Stimulated activated CD8-positive, alpha-beta memory T cell treated with anti-CD3 and anti-CD28 coated beads, Interleukin-15, amount 100 ng/mL, for 24 hours (primary cell): ENCODE data around the gene DDX42.
"Not testable (repeated sequence)": the region's sequence is repeated elsewhere in the genome, so short reads cannot be mapped to it uniquely, and the experiment has no call there.

Source experiments
- DNase-seq: peaks from one replicate; pipeline ENCODE4 v3.0.0-alpha.2; 2020; ENCODE audit warnings: low read depth

Gene DDX42

DNA sequence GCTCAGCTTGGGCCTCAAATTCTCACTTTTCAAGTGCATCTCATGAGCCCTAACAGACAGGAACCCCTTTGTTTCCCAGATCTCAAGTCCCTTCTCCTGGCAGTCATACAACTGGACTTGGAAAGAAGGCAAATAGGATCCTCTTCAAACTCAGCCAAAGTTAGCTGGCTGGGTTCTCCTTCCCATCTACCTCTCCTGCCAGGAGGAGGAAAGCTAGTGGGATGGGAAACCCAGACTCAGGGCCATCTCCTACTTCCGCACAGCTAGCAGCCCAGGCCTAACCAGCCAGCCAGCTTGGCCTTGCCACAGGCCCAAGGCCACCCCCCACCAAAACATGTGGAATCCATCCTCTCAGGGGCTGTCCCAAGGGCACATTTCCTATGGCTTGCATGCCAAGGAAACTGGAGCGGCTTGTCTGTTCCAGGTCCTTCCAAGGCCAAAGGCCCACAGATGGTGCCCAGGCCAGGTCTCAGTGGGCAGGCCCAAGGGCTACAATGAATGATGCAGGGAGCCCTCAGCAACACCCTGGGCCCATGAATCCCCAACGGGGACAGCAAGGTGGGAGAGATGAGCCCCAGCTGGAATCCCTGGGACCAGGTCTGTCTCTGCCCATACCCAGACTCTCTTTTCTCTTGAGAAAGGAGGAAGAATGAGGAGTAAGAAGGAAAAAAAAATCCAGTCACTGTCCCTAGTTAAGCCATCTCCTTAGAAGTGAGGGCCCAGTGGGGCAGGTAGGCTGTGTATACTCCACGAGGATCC is 66.8 kb downstream of the DDX42 start:
- DNase-seq = no peak

DNA sequence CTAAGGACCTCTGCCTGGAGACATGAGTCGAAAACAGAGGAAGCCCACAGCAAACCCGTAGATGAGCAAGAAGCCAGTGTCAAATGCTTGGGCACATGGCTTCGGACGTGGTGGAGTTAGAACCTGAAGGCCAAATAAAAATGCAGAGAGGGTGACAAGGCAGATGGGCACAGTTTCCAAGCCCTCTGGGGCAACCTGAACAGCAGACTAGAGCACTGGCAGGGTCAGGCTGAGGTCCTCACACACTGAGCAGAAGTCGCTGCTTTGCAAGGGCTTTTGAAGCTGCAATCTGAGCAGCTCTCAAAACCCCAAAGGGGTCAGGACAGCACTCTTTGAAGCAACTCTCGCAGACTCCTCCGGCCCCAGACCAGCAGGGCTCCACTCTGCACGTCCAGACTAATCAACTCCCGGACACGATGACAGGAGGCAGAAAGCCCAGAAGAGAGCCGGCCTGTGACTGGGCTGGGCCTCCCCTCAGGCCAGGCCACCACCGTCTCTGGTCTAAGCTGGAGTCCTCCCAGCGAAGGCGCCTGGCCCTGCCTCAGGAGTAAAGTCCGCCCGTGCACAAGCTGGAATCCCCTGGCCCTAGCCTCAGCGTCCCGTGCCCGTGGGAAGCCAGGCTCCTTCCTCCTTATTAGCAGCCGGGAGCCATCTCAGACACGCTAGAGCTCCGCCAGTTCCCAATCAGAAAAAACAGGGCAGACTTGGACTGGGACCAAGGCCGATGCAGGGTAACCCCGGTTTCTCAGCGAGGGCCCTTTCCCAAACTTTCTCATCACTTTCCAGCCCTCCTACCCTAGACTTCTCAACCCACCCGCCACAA is 67.6 kb downstream of the DDX42 start:
- DNase-seq = no peak

DNA sequence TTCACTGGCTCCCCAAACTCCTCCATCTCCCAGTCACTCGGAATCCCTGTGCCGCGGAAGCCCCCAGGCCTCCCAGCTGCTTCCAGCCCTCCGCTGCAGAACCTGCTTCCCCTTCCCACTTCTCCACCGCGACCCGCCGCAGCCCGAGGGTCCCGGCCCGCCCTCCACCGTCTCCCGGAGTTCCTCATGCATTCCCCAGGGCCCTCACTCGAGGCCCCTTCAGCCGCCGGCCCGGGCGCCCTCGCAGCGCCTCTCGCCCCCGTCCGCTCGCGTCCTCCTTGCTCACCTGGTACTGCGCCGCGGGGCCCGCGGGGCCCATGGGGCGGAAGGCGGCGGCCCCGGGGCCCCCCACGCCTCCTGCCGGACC is 68.2 kb downstream of the DDX42 start:
- no peak for DNase-seq

DNA sequence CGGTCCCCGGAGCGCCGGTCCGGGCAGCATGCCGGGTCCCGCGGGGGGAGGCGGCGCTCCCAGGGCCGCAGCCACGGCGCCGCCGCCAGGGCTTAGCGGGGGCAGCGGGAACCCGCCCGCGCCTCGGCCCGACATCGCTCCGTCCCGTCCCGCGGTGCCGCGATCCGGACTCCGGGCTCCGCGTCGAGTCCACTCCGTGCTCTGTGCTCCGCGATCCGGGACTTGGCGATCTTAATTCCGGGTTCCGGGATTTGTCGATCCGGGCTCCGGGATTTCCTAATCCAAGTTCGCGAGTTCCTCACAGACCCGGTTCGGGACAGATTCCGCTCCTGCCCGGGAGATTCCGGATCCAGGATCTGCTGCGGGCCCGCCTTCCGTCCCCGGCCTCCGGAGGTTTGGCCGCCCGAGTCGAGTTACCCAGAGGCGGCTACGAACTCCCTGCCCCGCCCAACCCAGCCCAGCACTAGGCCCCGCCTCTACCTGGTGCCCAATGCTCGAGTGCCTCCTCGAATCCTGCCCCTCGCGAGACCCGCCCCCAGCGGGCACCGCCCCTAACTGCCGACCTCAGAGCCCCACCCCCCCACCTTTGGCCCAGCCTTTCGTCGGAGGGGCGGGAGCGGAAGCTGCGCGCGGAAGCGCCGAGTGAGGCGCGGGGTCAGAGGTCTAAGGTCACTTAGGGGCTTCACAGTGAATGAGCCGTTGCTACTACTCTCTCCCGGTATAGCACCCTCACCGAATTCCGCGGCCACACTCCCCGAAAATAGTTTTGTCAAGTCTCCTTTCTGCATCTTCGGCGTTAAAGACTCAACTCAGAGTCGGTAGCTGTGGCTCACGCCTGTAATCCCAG is 68.8 kb downstream of the DDX42 start, which contains the start of gene SMARCD2:
SMARCD2 (minus strand) TSS at position 146 of the 847 bp plus-strand sequence; CDS start at position 135, 11 bp downstream.
- DNase-seq = peak; percentile 95

DNA sequence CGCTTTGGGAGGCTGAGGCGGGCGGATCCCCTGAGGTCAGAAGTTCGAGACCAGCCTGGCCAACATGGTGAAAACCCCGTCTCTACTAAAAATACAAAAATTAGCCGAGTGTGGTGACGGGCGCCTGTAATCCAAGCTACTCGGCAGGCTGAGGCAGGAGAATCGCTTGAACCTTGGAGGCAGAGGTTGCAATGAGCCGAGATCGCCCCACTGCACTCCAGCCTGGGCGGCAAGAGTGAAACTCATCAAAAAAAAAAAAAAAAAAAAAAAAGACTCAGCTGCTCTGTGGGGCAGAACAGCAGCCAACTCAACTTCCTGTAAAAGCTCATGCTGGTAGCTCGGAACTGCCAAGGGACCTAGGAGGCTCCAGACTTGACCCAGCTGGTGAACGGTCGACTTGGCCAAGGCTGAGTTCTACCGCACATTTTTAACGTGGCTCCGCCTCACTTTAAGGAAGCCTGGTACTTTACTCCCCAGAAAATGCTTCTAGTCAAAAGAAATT is 69.5 kb downstream of the DDX42 start:
- DNase-seq = not testable (repeated sequence)

DNA sequence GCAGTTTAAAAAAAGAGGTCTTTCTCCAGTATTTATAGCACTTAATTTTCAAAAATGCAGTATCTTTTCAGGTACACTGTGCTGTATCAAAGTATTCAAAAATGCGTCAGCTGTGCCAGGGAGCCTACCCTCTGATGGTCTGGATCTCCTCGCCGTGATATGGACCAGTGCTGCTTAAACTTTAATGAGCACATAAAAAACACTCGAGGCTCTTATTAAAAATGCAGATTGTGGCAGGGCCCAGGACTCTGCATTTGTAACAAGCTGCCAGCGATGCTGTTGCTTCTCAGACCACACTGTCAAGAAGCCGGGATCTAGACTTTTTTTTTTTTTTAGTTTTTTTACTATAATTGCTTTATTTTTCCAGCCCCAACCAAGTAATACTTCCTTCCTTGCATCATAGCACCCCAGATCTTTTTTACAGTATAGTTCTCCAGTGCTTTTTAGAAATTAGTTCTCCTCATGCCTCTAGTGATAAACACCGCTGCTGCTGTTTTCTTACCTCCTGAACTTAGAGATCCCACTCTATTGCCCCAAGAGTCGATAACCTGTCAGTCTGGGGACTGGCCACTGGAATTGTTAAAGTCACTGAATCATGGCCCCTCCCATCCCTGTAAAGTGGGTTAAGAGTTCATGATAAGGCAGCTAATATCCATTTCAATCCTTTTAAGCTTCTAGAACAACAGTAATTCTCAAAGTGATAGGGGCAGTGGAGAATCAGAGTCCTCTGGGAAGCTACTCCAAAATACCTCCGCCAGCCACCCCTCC is 70.1 kb downstream of the DDX42 start:
- no peak for DNase-seq

DNA sequence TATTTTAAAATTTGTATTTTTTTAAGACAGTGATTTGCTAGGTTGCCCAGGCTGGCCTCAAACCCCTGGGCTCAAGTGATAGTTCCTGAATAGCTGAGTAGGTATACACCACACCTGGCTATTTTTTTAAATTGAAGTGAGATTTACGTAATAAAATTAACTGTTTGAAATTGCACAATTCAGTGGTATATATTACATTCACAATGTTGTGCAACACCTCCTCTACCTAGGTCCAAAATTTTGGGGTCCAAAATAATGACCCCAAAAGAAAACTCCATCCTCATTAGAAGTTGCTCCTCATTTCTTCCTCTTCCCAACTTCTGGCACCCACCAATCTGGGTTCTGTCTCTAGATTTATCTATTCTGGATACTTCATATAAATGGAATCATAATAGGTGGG is 71.5 kb downstream of the DDX42 start:
- DNase-seq = no peak

DNA sequence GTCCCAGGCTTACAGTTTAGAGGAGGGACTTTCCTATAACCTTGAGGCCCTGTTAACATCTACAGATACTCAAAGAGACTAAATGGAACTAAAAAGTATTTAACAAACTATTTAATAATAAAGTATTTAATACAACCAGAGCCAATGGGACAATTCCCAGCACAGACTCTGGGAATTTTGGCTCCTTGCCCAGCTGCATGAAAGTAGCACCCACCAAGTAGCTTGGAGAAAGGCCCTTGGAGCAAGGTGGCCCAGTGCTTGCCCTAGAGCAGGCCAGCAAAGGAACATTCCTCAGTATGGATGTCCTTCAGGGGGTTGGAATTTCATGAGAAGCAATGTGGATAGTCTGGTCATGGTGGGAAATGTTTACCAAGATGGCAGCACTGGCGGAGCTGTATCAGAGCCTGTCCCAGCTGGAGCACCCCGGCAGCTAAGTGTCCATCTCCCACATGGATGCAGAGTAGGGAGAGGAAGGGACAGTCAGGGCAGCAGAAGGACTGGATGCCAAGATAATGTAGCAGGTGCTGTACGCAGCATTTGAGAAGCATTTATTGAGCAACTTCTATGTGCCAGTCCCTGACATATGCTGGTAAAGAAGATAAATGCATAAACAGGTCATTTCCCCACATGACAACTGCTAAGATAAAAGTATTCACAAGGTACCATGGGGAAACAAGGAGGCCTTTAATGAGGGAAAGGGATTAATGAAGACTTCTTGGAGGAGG is 73.7 kb downstream of the DDX42 start:
- DNase-seq = no peak

DNA sequence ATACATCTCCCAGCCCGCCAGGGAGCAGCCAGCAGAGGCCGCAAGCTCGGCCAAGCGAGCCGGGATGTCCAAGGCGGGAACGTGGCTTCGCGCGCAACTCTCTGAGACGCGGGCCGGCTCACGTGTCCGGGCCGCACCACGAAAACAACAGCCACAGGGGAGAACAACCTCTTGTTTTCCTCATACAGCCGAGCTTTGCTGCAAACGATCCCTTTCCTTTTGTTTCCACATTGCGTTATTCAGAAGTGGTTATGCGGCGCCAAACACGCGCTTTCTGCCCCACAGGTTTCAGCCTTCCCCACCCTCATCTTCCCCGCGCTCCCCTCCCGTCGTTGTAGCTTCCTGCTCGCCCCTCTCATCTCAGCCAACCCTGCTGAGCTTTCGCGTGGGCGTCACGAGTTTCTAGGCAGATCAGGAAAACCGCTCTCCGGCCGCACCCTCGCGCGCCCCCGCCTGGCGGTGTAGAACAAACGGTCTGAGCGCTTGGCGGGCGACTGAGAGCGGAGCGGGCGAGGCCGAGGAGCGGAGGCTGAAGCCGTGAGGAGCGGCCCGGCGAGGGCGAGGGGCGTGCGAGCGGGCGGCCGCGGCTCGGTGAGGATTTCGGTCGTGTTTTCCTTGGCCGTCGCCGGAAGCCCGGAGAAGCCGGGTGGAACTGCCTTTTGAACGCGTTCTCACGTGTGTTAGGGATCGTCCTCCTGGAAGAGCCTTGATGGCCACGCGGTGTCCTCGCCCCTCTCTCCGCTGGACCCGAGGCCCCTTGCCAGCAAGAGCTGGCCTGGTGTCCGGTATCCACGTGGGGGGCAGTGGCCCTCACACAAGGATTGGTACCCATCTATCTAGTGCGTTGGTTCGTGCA is 75.1 kb downstream of the DDX42 start:
- DNase-seq = peak; percentile 93

DNA sequence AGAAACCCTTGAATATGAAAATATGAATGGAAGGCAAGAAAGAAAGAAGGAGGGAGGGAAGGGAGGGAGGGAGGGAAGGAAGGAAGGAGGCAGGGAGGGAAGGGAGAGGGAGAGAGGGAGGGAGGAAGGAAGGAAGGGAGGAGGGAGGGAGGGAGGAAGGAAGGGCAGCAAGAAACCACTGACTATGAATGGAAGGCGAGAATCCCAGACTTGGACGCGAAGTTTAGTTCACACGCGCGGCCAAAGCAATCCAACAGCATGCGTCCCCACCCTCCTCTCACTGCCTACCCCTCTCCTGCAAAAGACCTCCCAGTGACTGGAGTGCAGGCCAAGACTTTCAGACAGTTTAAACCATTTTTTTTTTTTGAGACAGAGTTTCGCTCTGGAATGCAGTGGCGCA is 76.4 kb downstream of the DDX42 start:
- no peak for DNase-seq

DNA sequence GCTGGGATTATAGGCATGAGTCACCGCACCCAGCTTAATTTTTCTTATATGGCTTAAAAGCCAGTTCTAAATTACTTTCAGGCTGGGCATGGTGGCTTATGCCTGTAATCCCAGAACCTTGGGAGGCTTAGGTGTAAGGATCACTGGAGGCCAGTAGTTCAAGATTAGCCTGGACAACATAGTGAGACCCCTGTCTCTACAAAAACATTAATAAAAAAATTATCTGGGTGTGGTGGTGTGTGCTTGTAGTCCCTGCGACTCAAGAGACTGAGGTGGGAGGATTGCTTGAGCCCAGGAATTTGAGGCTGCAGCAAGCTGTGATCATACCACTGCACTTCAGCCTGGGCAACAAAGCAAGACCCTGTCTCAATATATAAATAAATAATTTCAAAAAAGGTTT is 79.3 kb downstream of the DDX42 start:
- no peak for DNase-seq

DNA sequence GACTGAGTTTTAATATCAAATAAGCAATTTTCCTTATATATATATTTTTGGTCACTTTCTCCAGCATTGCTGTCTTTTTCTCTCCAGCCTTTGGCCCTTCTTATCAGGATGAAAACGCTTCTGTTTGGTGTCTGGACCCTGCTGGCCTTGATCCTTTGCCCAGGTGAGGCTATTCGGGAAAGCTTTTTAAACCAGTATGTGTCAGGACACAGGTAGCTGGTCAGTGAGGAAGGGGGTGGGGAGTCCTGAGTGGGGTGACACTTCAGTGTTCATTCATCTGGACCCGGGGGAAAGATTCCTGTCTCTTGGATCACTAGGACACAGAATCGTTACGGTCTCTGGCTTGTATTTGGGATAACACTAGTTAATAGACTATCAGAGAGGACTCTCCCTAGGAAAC is 80.7 kb downstream of the DDX42 start:
- no peak for DNase-seq

DNA sequence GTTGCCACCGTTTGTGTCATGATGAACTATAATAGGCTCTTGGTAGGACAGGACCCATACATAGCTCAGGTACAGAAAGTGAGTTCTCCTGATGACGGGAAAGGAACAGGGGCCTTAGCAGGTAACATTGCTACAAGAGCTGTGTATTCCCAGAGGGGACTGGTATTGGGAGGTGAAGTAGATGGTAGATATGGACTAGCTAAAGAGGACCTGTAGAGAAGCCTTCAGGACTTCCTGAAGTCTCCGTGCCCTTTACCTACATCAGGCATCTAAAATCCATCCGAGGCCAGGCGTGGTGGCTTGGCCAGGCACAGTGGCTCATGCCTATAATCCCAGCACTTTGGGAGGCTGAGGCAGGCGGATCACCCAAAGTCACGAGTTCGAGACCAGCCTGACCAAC is 81.2 kb downstream of the DDX42 start:
- no peak for DNase-seq

DNA sequence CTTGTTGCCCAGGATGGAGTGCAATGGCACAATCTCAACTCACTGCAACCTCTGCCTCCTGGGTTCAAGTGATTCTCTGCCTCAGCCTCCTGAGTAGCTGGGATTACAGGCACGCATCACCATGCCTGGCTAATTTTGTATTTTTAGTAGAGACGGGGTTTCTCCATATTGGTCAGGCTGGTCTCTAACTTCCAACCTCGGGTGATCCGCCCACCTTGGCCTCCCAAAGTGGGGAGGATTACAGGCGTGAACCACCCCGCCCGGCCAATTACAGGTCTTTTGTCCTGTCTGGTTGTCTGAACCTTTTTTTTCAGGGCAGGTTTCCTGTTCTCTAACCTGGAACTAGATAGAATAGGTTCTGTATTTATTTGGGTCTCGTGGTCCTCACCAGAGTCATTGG is 82.5 kb downstream of the DDX42 start:
- not testable (repeated sequence) for DNase-seq

DNA sequence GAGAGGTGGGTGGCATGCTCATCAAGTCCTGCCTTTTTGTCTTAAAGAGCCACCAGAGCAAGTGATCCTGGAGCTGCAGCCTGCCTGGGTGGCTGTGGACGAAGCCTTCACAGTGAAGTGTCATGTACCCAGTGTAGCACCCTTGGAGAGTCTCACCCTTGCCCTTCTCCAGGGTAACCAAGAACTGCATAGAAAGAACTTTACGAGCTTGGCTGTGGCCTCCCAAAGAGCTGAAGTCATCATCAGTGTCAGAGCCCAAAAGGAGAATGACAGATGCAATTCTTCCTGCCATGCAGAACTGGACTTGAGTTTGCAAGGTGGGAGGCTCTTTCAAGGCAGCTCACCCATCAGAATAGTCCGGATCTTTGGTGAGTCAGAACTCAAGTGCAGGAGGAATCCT is 85.3 kb downstream of the DDX42 start:
- DNase-seq = no peak

DNA sequence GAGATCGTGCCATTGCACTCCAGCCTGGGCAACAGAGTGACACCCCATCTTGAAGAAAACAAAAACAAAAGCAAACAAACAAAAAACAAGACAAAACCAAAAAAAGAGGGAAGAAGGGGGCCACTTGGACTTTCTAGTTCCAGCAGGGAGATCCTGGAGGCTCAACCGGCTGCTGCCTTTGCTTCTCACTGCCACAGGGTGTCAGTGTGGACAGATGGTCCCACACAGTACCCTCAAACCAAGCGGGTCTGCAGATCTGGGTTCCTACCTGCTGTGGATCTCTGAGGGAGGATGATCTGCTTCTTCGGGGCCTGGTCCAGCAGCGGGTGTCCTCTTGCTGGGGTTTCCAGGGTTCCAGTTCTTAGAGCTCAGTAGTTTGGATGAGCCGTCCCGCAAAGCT is 92.7 kb downstream of the DDX42 start:
- DNase-seq = not testable (repeated sequence)
